ENCODE measurements around the gene NOP53. TPM values are rescaled to one million over a fixed set of nuclear protein-coding genes. Genes with fewer than 3 reads are reported as not detected.

Gene NOP53
- total RNA-seq, 2 donors from 2014 or later: 145 to 257 TPM

DNA sequence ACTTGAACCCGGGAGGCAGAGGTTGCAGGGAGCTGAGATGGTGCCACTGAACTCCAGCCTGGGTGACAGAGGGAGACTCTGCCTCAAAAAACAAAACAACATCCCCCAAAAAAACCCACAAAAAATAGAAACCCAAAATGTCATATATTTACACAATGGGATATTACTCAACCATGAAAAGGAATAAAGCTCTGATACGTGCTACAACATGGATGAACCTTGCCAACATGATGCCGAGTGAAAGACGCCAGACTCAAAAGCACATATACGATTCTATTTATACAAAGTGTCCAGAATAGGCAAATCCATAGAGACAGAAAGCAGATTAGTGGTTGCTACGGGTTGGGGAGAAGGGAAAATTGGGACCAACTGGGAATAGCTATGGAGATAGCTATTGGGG, 61.1 kb downstream of the NOP53 start:
- H3K4me1 ChIP-seq: no peaks in the 10 kb centered on the region
- no peak overlapping the region for H3K27ac ChIP-seq
- no peak overlapping the region for H3K9ac ChIP-seq (ENCODE audit: low read depth in 2 of 2, low read length in 2 of 2)
- no peak overlapping the region for H3K4me3 ChIP-seq
- no peak for DNase-seq
- TF ChIP-seq, protein P1, sequence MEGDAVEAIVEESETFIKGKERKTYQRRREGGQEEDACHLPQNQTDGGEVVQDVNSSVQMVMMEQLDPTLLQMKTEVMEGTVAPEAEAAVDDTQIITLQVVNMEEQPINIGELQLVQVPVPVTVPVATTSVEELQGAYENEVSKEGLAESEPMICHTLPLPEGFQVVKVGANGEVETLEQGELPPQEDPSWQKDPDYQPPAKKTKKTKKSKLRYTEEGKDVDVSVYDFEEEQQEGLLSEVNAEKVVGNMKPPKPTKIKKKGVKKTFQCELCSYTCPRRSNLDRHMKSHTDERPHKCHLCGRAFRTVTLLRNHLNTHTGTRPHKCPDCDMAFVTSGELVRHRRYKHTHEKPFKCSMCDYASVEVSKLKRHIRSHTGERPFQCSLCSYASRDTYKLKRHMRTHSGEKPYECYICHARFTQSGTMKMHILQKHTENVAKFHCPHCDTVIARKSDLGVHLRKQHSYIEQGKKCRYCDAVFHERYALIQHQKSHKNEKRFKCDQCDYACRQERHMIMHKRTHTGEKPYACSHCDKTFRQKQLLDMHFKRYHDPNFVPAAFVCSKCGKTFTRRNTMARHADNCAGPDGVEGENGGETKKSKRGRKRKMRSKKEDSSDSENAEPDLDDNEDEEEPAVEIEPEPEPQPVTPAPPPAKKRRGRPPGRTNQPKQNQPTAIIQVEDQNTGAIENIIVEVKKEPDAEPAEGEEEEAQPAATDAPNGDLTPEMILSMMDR (IDR thresholded peaks at IDR 0.05): no peak
- intact Hi-C loops (cut with DNase I): no loop called here
- no peaks in the 10 kb centered on the region for H3K36me3 ChIP-seq
- H3K27me3 ChIP-seq: no peaks in the 10 kb centered on the region
- no peaks in the 10 kb centered on the region for H3K9me3 ChIP-seq

Other genes starting within 250 kb of the NOP53 start
- 100 to 1,000 TPM; 111 to 115 TPM for gene NAPA, start 230.5 kb upstream of the NOP53 start, total RNA-seq
- gene ZNF541, start 172.4 kb upstream of the NOP53 start, total RNA-seq: under 1 TPM; 0.10 to 0.21 TPM
- 10 to 100 TPM; 11.7 to 13.4 TPM for gene BICRA, start 136.4 kb upstream of the NOP53 start, total RNA-seq
- gene EHD2, start 32.1 kb upstream of the NOP53 start, total RNA-seq: 10 to 100 TPM; 10.9 to 33.7 TPM
- 100 to 1,000 TPM; 280 to 519 TPM for gene SELENOW, start 33.2 kb downstream of the NOP53 start, total RNA-seq
- gene TPRX1, start 59.0 kb downstream of the NOP53 start, total RNA-seq: not detected
- not detected for gene CRX, start 76.4 kb downstream of the NOP53 start, total RNA-seq
- gene TPRX2, start 113.7 kb downstream of the NOP53 start, total RNA-seq: not detected
- 1 to 10 TPM in 1 of 2 donors, under 1 TPM in 1; 0.64 to 1.1 TPM for gene SULT2A1, start 140.8 kb downstream of the NOP53 start, total RNA-seq
- not detected for gene BSPH1, start 246.6 kb downstream of the NOP53 start, total RNA-seq
- gene ELSPBP1, start 249.1 kb downstream of the NOP53 start, total RNA-seq: not detected

All from colonic mucosa (tissue), 4 donors.